Dermis blood vessel endothelial cell (primary cell): ENCODE measurements around the gene PRPF31. TPM values are rescaled to one million over a fixed set of nuclear protein-coding genes. Genes with fewer than 3 reads are reported as not detected.

Source experiments
- DNase-seq: peaks from one replicate; pipeline ENCODE4 v3.0.0; 2010
- total RNA-seq: library from RNA; depleted of rRNA; stranded (reverse); fragments of >200 nt; gene quantifications from 2 replicates; pipeline ENCODE4 v1.2.3, GENCODE V29; 2014

Gene PRPF31
- total RNA-seq, 1 donor from 2014 or later: 64.5 TPM

GRCh38 chr19:54108496-54108895, 7.1 kb upstream of the PRPF31 start:
- DNase-seq: no peak

GRCh38 chr19:54109651-54110050, 5.9 kb upstream of the PRPF31 start:
- DNase-seq: no peak

GRCh38 chr19:54114340-54115108, 1.0 kb upstream of the PRPF31 start:
- peak; percentile 78 for DNase-seq

- DNase-seq: no peak
Measured at GRCh38 chr19:54121259-54121658, 5.7 kb downstream of the PRPF31 start.

- no peak for DNase-seq
Measured at GRCh38 chr19:54123682-54124081, 8.1 kb downstream of the PRPF31 start.

- DNase-seq: no peak
Measured at GRCh38 chr19:54124393-54124792, 8.8 kb downstream of the PRPF31 start.

- DNase-seq: no peak
Measured at GRCh38 chr19:54125713-54126112, 10.2 kb downstream of the PRPF31 start.

GRCh38 chr19:54127688-54128440, 12.3 kb downstream of the PRPF31 start:
- DNase-seq: no peak

GRCh38 chr19:54128441-54128725, 12.8 kb downstream of the PRPF31 start:
- no peak for DNase-seq

- no peak for DNase-seq
Measured at GRCh38 chr19:54128796-54129616, 13.5 kb downstream of the PRPF31 start.

- no peak for DNase-seq
Measured at GRCh38 chr19:54129617-54129996, 14.1 kb downstream of the PRPF31 start.

GRCh38 chr19:54133312-54133956, 17.9 kb downstream of the PRPF31 start:
- peak; percentile 63 for DNase-seq

- DNase-seq: no peak
Measured at GRCh38 chr19:54133957-54134590, 18.5 kb downstream of the PRPF31 start.

- peak; percentile 45 for DNase-seq
Measured at GRCh38 chr19:54136086-54136863, 20.7 kb downstream of the PRPF31 start.

GRCh38 chr19:54136864-54137698, 21.5 kb downstream of the PRPF31 start:
- peak; percentile 100 for DNase-seq

- no peak for DNase-seq
Measured at GRCh38 chr19:54137699-54138488, 22.3 kb downstream of the PRPF31 start, which contains the start of gene CNOT3. Gene CNOT3, plus strand, starts transcription at chr19:54137762. Its CDS starts 5,217 bp downstream, at chr19:54142979.

- no peak for DNase-seq
Measured at GRCh38 chr19:54138489-54139256, 23.1 kb downstream of the PRPF31 start.

- DNase-seq: no peak
Measured at GRCh38 chr19:54141356-54141755, 25.8 kb downstream of the PRPF31 start.
